Measurements from ENCODE around the gene LRP1B. TPM values are rescaled to one million over a fixed set of nuclear protein-coding genes. Genes with fewer than 3 reads are reported as not detected.

Gene LRP1B
- polyA plus RNA-seq, 1 of the 3 experiments (the other 2 are of a cell fraction): 0.28 TPM

DNA sequence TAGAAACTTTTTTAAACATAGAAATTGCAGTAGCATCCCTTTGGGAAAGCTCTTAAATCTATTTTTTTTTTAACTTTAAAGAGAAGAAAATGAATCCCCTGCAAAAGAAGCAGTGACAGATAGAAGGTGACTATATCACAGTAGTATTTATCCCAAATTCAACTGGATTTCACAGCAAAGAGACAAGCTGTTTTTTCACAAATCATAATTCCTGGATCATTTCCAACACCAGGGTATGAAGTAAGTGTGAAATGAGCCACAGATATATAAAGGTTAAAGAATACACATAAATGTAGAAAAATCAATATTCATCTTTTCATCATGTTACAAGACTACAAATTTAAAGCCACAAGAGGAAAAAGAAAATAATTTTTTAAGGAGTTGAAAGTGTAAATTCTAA, 1945.7 kb downstream of the LRP1B start (continued):
- TF ChIP-seq, protein P1, sequence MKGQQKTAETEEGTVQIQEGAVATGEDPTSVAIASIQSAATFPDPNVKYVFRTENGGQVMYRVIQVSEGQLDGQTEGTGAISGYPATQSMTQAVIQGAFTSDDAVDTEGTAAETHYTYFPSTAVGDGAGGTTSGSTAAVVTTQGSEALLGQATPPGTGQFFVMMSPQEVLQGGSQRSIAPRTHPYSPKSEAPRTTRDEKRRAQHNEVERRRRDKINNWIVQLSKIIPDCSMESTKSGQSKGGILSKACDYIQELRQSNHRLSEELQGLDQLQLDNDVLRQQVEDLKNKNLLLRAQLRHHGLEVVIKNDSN (IDR thresholded peaks at IDR 0.05; ENCODE audit: borderline replicate concordance, low read depth): no peak
- TF ChIP-seq, protein P2, sequence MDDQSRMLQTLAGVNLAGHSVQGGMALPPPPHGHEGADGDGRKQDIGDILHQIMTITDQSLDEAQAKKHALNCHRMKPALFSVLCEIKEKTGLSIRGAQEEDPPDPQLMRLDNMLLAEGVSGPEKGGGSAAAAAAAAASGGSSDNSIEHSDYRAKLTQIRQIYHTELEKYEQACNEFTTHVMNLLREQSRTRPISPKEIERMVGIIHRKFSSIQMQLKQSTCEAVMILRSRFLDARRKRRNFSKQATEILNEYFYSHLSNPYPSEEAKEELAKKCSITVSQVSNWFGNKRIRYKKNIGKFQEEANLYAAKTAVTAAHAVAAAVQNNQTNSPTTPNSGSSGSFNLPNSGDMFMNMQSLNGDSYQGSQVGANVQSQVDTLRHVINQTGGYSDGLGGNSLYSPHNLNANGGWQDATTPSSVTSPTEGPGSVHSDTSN (IDR thresholded peaks at IDR 0.05): no peak
- no peak for TF ChIP-seq NRF1 (IDR thresholded peaks at IDR 0.05; ENCODE audit: low read depth, low read length)
- no peak for TF ChIP-seq GATA2 (CRISPR knock-in tag; IDR thresholded peaks at IDR 0.05)
- TF ChIP-seq FOXJ3 (CRISPR knock-in tag; IDR thresholded peaks at IDR 0.05): no peak
- TF ChIP-seq CHD2 (IDR thresholded peaks at IDR 0.05; ENCODE audit: low read length, partially characterized antibody): no peak
- TF ChIP-seq GABPA (IDR thresholded peaks at IDR 0.05; ENCODE audit: low read depth): no peak
- no peak for TF ChIP-seq YY1 (IDR thresholded peaks at IDR 0.05; ENCODE audit: low read depth)

DNA sequence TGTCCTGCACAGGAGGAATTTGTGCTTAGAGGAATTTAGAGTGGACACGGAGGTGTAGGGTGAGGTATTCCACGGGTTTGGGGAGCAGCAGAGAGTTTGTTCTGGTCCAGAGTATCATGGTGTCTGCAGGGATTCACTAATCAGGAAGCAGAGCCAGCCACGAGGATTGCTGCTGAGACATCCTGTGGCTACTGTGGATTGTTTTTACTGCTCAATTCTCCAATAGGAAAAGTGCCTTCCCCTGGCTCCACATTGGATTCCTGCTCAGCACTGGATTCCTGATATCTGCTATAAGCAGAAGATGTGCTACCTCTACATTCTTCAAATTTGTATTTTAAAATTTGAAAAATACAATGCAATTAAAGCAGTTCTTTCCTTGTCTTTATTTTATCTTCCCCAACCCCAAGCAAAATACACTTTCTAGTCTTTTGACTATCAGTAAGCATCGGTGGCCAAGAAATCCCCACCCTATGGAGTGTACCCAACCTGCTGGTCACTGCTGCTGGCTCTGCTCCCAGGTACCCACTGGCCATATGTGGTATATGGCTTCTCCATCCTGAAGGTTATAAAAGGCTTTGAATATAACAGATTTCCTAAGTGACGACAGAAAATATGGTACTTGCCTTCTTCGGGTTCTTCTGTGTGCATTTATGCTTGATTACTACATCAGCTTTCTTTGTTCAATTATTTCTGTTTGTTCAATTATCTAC, 1947.6 kb downstream of the LRP1B start:
- H3K79me2 ChIP-seq (ENCODE audit: insufficient read depth): no peaks in the 10 kb centered on the region
- TF ChIP-seq RFX5 (IDR thresholded peaks at IDR 0.05; ENCODE audit: low read length) (no peak), EZH2phosphoT487 (IDR thresholded peaks at IDR 0.05; ENCODE audit: borderline replicate concordance, low read depth) (no peak), GATA2 (CRISPR knock-in tag; IDR thresholded peaks at IDR 0.05) (no peak), MXI1 (IDR thresholded peaks at IDR 0.05; ENCODE audit: low read depth, low read length) (no peak), SMC3 (IDR thresholded peaks at IDR 0.05; ENCODE audit: low read depth, low read length) (no peak), NRF1 (IDR thresholded peaks at IDR 0.05; ENCODE audit: low read depth, low read length) (no peak), RAD21 (IDR thresholded peaks at IDR 0.05; ENCODE audit: low read length) (no peak), FOXM1 (IDR thresholded peaks at IDR 0.05; ENCODE audit: low read depth) (no peak)
- TF ChIP-seq, protein P3, sequence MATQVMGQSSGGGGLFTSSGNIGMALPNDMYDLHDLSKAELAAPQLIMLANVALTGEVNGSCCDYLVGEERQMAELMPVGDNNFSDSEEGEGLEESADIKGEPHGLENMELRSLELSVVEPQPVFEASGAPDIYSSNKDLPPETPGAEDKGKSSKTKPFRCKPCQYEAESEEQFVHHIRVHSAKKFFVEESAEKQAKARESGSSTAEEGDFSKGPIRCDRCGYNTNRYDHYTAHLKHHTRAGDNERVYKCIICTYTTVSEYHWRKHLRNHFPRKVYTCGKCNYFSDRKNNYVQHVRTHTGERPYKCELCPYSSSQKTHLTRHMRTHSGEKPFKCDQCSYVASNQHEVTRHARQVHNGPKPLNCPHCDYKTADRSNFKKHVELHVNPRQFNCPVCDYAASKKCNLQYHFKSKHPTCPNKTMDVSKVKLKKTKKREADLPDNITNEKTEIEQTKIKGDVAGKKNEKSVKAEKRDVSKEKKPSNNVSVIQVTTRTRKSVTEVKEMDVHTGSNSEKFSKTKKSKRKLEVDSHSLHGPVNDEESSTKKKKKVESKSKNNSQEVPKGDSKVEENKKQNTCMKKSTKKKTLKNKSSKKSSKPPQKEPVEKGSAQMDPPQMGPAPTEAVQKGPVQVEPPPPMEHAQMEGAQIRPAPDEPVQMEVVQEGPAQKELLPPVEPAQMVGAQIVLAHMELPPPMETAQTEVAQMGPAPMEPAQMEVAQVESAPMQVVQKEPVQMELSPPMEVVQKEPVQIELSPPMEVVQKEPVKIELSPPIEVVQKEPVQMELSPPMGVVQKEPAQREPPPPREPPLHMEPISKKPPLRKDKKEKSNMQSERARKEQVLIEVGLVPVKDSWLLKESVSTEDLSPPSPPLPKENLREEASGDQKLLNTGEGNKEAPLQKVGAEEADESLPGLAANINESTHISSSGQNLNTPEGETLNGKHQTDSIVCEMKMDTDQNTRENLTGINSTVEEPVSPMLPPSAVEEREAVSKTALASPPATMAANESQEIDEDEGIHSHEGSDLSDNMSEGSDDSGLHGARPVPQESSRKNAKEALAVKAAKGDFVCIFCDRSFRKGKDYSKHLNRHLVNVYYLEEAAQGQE (IDR thresholded peaks at IDR 0.05; ENCODE audit: low read depth, low read length): no peak
- no peaks in the 10 kb centered on the region for H3K4me1 ChIP-seq (ENCODE audit: control insufficient read depth in 1 of 2, insufficient read depth in 2 of 2, low read depth in 1 of 2, low read length in 1 of 2)
- ChIA-PET CTCF (no interaction called here), POLR2A (no interaction called here)
- H3F3A ChIP-seq (replicated peaks; ENCODE audit: insufficient read depth): no peaks in the 10 kb centered on the region
- H3K27me3 ChIP-seq (ENCODE audit: insufficient read depth): no peaks in the 10 kb centered on the region
- H3K9me2 ChIP-seq: no peaks in the 10 kb centered on the region
- H3K36me3 ChIP-seq (replicated peaks in 1 of 2; ENCODE audit: control insufficient read depth in 1 of 2, insufficient read depth in 2 of 2, low read length in 1 of 2): no peaks in the 10 kb centered on the region
- DNase-seq: no peak
- WGBS (ENCODE audit: low lambda C conversion rate): 59% methylated on average over 6 of the region's 6 CpGs
- no peaks in the 10 kb centered on the region for H4K20me1 ChIP-seq (ENCODE audit: insufficient read depth)
- H3K9me3 ChIP-seq: no peaks in the 10 kb centered on the region
- no peak overlapping the region for H3K4me3 ChIP-seq (ENCODE audit: low read depth in 2 of 2, low read length in 1 of 2)
- no peak overlapping the region for H2AFZ ChIP-seq (ENCODE audit: low read depth)
- H3K27ac ChIP-seq (ENCODE audit: low read depth in 2 of 2, low read length in 1 of 2): no peak overlapping the region
- no peak overlapping the region for H3K4me2 ChIP-seq
- H3K9ac ChIP-seq: no peak overlapping the region

Small RNA genes lying within 50 kb of the gene (small RNA-seq; reads per million reads assigned to genes)
- gene AC068287.1 (0 reads per million in 7 experiments), gene MTCO1P44 (0 reads per million in 7 experiments), gene RF00019 (0 reads per million in 7 experiments), gene RF02271 (0 reads per million in 7 experiments), gene RNU6-904P (0 reads per million in 7 experiments)
